Activated T-cell treated with anti-CD3 and anti-CD28 coated beads, Interleukin-2, amount 50 U/mL, for 4 hours (primary cell): Measurements from ENCODE around the gene SCGB2B2. TPM values are rescaled to one million over a fixed set of nuclear protein-coding genes. Genes with fewer than 3 reads are reported as not detected.
"Not testable (repeated sequence)": the region's sequence is repeated elsewhere in the genome, so short reads cannot be mapped to it uniquely, and the experiment has no call there.

Source experiments
- ATAC-seq, 2 donors: fragments of 200-7000 bp; cut with Tn5 transposase; one replicate each; pipeline ENCODE4 v1.10.0; 2021
- DNase-seq: peaks from one replicate; pipeline ENCODE4 v3.0.0-alpha.2; 2020
- H3K27me3 Mint-ChIP-seq: one replicate; pipeline ENCODE4 v1.8.0; 2021; ENCODE audit warnings: low read depth, mixed read lengths
- H3K36me3 Mint-ChIP-seq: one replicate; pipeline ENCODE4 v1.8.0; 2022; ENCODE audit warnings: mixed read lengths; ENCODE audit not compliant: insufficient read depth
- H3K4me1 Mint-ChIP-seq: one replicate; pipeline ENCODE4 v1.8.0; 2021; ENCODE audit warnings: low read depth, mixed read lengths
- H3K4me3 Mint-ChIP-seq: one replicate; pipeline ENCODE4 v1.8.0; 2021; ENCODE audit warnings: mild to moderate bottlenecking, moderate library complexity, mixed read lengths
- H3K9me3 Mint-ChIP-seq: one replicate; pipeline ENCODE4 v1.8.0; 2021; ENCODE audit warnings: mixed read lengths
- total RNA-seq, 3 donors: library from RNA; stranded (reverse); gene quantifications; one replicate each; pipeline ENCODE4 v1.2.1, GENCODE V29; 2021

SCGB2B2 gene
- total RNA-seq, 3 donors from 2014 or later, result 0.32 to 0.65 TPM; not detected in 1

GRCh38 chr19:34678421-34678820, 1.5 kb upstream of the SCGB2B2 start:
- Mint-ChIP-seq H3K36me3 (peaks cover 50% of the 10 kb centered on the region), H3K27me3 (peaks cover 4% of the 10 kb centered on the region), H3K4me1 (peaks cover 27% of the 10 kb centered on the region), H3K4me3 (peak overlapping the region; percentile 96), H3K9me3 (peaks cover 23% of the 10 kb centered on the region)
- DNase-seq, result no peak
- ATAC-seq, result no peak

GRCh38 chr19:34678085-34678412, 1.1 kb upstream of the SCGB2B2 start:
- no peak for ATAC-seq
- H3K4me1 Mint-ChIP-seq, result peaks cover 27% of the 10 kb centered on the region

GRCh38 chr19:34677386-34678084, 576 bp upstream of the SCGB2B2 start, which contains the start of gene ZNF302:
TSS of gene ZNF302 (plus strand) at chr19:34677678. CDS start at chr19:34678805, 1,127 bp downstream.
- Mint-ChIP-seq H3K4me3 (peak within 1 kb of the TSS; percentile 96), H3K4me1 (peaks cover 27% of the 10 kb centered on the region), H3K36me3 (peaks cover 41% of the 10 kb centered on the region), H3K27me3 (peaks cover 6% of the 10 kb centered on the region), H3K9me3 (peaks cover 16% of the 10 kb centered on the region)
- ATAC-seq (peak; percentile 92 to 93), DNase-seq (peak; percentile 92)

More at GRCh38 chr19:34678085-34678412, 1.1 kb upstream of the SCGB2B2 start:
- peaks cover 21% of the 10 kb centered on the region for H3K9me3 Mint-ChIP-seq
- peaks cover 46% of the 10 kb centered on the region for H3K36me3 Mint-ChIP-seq
- peaks cover 6% of the 10 kb centered on the region for H3K27me3 Mint-ChIP-seq
- H3K4me3 Mint-ChIP-seq, result peak overlapping the region; percentile 96
- DNase-seq, result no peak

DNA sequence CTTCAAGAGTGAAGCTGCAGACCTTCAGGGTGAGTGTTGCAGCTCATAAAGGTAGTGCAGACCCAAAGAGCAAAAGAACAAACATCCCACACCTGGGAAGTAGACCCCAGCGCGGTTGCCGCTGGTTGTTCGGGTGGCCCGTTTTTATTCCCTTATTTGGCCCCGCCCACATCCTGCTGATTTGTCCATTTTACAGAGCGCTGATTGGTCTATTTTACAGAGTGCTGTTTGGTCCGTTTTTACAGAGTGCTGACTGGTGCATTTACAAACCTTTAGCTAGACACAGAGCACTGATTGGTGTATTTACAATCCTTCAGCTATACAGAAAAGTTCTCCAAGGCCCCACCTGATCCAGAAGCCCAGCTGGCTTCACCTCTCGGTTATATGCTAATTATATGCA, 1.0 kb downstream of the SCGB2B2 start:
- H3K4me1 Mint-ChIP-seq, result peaks cover 27% of the 10 kb centered on the region
- no peak for ATAC-seq
- H3K27me3 Mint-ChIP-seq, result peaks cover 6% of the 10 kb centered on the region
- DNase-seq, result no peak
- no peak overlapping the region for H3K4me3 Mint-ChIP-seq
- peaks cover 29% of the 10 kb centered on the region for H3K36me3 Mint-ChIP-seq
- peaks cover 13% of the 10 kb centered on the region for H3K9me3 Mint-ChIP-seq

DNA sequence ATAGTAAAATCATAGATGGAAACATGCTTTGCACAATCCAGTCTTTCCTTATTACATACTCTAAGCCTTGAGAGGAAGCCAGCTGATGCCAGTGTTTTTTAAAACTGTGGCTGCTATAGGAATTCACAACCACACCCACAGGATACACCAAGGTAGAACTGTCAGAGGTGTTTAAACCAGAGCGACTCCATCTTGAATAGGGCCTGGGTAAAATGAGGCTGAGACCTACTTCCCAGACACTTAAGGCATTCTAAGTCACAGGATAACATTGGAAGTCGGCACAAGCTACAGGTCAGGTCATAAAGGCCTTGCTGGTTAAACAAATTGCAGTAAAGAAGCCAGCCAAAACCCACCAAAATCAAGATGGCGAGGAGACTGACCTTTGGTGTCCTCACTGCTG, 1.7 kb downstream of the SCGB2B2 start:
- H3K4me3 Mint-ChIP-seq, result no peak overlapping the region
- H3K36me3 Mint-ChIP-seq, result peaks cover 22% of the 10 kb centered on the region
- DNase-seq (no peak), ATAC-seq (no peak)
- H3K4me1 Mint-ChIP-seq, result peaks cover 27% of the 10 kb centered on the region
- peaks cover 7% of the 10 kb centered on the region for H3K9me3 Mint-ChIP-seq
- peaks cover 6% of the 10 kb centered on the region for H3K27me3 Mint-ChIP-seq

DNA sequence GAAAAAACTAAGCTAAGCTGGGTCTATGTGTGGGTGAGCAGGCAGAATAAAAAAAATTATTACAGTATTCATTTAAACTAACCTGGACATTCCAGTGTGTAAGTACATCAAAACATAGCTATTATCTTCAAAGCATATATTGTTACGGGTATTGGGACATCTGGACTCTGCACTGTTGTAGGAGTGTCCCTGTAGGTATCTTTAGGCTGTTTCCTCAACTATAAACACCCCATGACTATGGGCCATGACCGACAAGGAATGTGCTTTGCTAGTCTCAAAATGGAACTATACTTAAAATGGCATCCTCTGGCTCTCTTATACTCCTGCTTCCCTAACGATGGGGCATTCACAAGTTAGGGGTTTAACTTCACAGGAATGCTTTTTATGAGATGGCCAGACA, 3.4 kb downstream of the SCGB2B2 start:
- ATAC-seq (no peak), DNase-seq (no peak)
- Mint-ChIP-seq H3K4me1 (peaks cover 13% of the 10 kb centered on the region), H3K27me3 (peaks cover 6% of the 10 kb centered on the region), H3K36me3 (peaks cover 7% of the 10 kb centered on the region), H3K4me3 (no peak overlapping the region), H3K9me3 (no peaks in the 10 kb centered on the region)

- Mint-ChIP-seq H3K9me3 (no peaks in the 10 kb centered on the region), H3K36me3 (peaks cover 4% of the 10 kb centered on the region), H3K27me3 (peaks cover 6% of the 10 kb centered on the region), H3K4me3 (no peak overlapping the region), H3K4me1 (peaks cover 12% of the 10 kb centered on the region)
- no peak for DNase-seq
- no peak for ATAC-seq
Observed at GRCh38 chr19:34671972-34672371, 5.0 kb downstream of the SCGB2B2 start.

DNA sequence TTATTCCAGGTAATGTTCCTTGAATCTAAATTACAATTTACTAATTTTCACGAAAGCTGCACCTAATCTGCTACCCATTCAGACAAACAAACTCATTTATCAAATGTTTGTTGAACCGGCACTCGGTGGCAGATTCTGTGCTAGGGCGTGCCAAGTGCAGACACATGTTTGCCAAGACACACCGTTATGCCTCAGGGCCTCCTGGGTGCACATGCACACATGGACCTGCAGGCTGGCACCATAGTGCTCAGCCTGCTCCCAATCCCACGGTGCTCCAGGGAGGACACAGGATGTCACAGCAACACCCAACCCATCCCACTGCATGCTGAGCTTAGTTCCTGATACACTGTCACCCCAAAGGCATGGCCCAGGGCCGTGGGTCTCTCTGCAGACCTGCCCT, 7.7 kb downstream of the SCGB2B2 start:
- Mint-ChIP-seq H3K36me3 (peaks cover 1% of the 10 kb centered on the region), H3K4me3 (no peak overlapping the region), H3K27me3 (peaks cover 1% of the 10 kb centered on the region), H3K4me1 (peaks cover 6% of the 10 kb centered on the region), H3K9me3 (no peaks in the 10 kb centered on the region)
- ATAC-seq (no peak), DNase-seq (no peak)

DNA sequence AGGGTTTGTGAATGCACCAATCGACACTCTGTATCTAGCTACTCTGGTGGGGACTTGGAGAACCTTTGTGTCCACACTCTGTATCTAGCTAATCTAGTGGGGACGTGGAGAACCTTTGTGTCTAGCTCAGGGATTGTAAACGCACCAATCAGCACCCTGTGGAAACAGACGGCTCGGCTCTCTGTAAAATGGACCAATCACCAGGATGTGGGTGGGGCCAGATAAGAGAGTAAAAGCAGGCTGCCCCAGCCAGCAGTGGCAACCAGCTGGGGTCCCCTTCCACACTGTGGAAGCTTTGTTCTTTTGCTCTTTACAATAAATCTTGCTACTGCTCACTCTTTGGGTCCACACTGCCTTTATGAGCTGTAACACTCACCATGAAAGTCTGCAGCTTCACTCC, 8.3 kb downstream of the SCGB2B2 start:
- H3K36me3 Mint-ChIP-seq, H3K4me1 Mint-ChIP-seq, ATAC-seq, H3K4me3 Mint-ChIP-seq, DNase-seq, H3K27me3 Mint-ChIP-seq, H3K9me3 Mint-ChIP-seq: not testable (repeated sequence)

GRCh38 chr19:34668077-34668689, 8.8 kb downstream of the SCGB2B2 start:
- not testable (repeated sequence) for H3K36me3 Mint-ChIP-seq, H3K9me3 Mint-ChIP-seq, H3K27me3 Mint-ChIP-seq, ATAC-seq, DNase-seq, H3K4me3 Mint-ChIP-seq
- H3K4me1 Mint-ChIP-seq, result peaks cover 11% of the 10 kb centered on the region

GRCh38 chr19:34667349-34668076, 9.4 kb downstream of the SCGB2B2 start:
- Mint-ChIP-seq H3K27me3 (no peaks in the 10 kb centered on the region), H3K4me1 (peaks cover 17% of the 10 kb centered on the region), H3K36me3 (peaks cover 1% of the 10 kb centered on the region), H3K4me3 (peak overlapping the region; percentile 43), H3K9me3 (no peaks in the 10 kb centered on the region)
- no peak for DNase-seq
- ATAC-seq, result no peak

GRCh38 chr19:34666958-34667265, 10.0 kb downstream of the SCGB2B2 start:
- Mint-ChIP-seq H3K4me1 (peaks cover 17% of the 10 kb centered on the region), H3K36me3 (peaks cover 1% of the 10 kb centered on the region), H3K4me3 (no peak overlapping the region), H3K27me3 (no peaks in the 10 kb centered on the region), H3K9me3 (no peaks in the 10 kb centered on the region)
- DNase-seq (no peak), ATAC-seq (no peak)

GRCh38 chr19:34666200-34666957, 10.6 kb downstream of the SCGB2B2 start:
- Mint-ChIP-seq H3K4me1 (peaks cover 17% of the 10 kb centered on the region), H3K4me3 (no peak overlapping the region), H3K9me3 (no peaks in the 10 kb centered on the region), H3K36me3 (peaks cover 1% of the 10 kb centered on the region), H3K27me3 (no peaks in the 10 kb centered on the region)
- ATAC-seq (no peak), DNase-seq (no peak)

- not testable (repeated sequence) for H3K4me3 Mint-ChIP-seq, H3K36me3 Mint-ChIP-seq, H3K9me3 Mint-ChIP-seq, DNase-seq, H3K27me3 Mint-ChIP-seq, ATAC-seq
- H3K4me1 Mint-ChIP-seq, result peaks cover 17% of the 10 kb centered on the region
Observed at GRCh38 chr19:34665275-34665674, 11.7 kb downstream of the SCGB2B2 start.
